Activated naive CD4-positive, alpha-beta T cell treated with anti-CD3 and anti-CD28 coated beads, Interleukin-2, amount 50 U/mL, for 16 hours (primary cell): ENCODE measurements around the gene FAM193B.

Source experiments
- DNase-seq: peaks from one replicate; pipeline ENCODE4 v3.0.0-alpha.2; 2020

FAM193B gene

DNA sequence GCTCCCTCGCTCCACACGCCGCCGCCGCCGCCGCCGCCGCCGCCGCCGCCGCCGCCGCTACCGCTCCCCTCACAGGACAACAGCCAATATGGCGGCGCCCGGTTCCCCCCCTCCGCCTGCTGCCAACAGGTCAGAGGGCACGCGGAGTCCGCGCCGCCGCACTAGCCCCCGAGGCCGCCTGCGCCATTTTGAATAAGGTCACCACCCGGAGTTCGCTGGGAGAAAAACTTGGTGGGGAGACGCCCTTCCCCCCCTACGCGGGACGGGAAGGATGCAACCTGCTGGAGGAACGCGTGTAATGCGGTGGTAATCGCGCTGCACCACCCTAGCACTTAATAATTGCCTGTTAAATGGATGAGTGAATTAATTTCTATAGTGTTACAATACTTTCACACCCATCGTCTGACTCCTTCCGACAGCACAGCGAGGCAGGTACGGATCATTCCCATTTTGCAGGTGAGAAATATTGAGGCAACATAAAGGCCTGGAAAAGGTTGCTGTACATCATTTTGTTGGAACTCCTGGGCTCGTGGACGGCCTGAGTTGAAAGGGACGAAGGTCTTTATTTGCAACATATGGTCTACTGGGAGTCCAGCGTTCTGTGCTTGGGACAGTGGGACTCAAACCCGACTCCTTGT is at the start of gene FAM193B:
Gene FAM193B, minus strand, starts transcription at position 90 of the 638 bp plus-strand sequence. CDS start 105 bp downstream, outside the sequence.
- DNase-seq = peak; percentile 96

DNA sequence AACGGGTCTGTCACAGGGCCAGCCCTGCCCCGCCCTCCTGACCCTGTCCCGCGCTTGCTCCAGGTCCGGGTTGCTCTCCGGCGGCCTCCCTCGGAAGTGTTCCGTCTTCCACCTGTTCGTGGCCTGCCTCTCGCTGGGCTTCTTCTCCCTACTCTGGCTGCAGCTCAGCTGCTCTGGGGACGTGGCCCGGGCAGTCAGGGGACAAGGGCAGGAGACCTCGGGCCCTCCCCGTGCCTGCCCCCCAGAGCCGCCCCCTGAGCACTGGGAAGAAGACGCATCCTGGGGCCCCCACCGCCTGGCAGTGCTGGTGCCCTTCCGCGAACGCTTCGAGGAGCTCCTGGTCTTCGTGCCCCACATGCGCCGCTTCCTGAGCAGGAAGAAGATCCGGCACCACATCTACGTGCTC is 49.8 kb upstream of the FAM193B start:
- DNase-seq = no peak

DNA sequence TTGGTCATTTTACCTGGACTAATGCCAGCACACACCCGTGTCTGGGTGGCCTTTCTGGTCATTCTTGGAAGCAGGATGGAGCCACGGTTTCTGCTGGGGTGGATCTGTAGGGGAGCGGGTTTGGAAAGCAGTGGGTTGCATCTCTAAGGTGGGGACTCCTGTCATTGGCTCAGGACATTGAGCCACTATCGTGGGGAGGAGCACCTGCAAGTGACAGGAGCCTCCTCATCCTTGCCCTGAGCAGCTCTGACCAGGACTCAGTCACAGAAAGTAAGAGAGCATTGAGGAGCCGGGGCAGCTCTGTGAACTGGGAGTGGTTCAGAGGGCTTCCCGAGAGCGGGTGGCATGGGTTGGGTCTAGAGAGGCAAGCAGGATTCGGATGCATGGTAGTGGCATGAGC is 49.3 kb upstream of the FAM193B start:
- DNase-seq = no peak

DNA sequence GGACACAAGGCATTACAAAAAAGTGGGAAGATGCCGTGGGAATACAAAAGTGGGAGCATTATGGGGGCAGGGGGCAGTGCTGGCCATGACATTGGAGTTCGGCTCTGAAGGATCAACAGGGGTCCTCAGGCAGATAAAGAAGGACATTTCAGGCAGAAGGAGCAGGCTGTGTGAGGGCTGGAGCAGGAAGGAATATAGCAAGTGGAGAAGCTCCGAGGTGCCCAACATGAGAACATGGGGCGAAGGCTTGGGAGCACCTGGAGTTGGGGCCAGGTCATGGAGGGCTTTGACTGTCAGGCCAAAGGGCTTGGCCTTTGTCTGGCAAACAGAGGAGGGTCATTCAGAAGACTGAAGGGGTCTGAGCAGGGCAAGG is 48.1 kb upstream of the FAM193B start:
- no peak for DNase-seq

DNA sequence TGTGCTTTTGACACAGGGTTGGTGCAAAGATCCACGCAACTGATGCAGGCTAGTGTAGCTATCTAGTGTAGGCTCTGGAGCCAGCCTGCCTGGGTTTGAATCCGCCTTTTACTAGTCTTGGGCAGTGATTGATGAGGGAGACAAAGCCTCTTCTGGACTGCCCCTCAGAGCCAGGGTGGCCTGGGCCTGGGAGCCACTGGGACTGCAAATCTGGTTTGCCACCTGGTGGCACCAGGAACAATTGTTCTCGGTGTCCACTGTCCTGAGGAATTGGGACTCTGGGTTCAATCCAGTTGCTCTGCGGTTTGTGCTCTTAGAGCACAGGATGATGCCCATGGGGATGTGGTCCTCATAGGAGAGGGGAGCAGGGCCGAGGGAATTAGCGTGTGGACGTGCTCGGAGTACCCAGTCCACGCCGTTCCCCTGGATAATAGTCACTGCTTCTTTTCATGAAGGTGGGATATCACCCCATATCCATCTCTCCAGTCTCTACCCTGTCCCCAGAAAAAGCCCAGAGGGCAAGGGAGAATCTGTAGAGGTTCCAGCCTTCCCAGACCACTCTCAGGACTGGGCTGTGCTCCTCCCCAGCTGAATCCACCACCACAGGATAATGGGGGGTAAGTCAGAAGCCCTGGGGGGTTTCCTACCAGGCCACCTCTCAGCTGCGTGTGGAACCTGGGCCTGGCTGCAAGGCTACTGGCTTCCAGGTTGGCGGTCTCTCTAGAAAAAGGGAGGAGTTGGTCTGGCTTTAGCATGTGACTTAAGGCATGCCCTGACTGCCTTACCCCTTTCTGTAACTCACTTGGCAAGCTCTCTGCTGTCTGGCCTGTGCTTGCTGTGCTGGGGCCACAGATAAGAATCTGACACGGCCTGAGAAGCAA is 47.5 kb upstream of the FAM193B start:
- no peak for DNase-seq

DNA sequence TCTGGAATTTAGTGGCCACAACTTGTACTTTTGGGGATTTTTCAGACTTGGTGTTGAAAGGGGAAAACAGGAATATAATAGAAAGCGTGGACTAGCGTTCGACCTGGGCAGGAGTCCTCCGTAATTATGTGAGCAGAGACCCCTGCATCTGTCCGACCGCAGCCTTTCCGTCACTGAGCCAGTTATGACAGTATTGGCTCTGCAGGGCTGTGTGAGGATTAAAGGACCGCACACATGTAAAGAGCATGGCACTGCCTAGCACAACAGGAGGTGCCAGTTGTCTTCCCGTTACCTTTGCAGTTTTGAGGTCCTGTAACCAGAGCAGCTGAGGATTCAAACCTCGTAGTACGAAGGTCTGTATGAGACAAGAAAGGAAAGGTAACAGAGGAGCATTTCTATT is 46.8 kb upstream of the FAM193B start:
- DNase-seq = no peak

DNA sequence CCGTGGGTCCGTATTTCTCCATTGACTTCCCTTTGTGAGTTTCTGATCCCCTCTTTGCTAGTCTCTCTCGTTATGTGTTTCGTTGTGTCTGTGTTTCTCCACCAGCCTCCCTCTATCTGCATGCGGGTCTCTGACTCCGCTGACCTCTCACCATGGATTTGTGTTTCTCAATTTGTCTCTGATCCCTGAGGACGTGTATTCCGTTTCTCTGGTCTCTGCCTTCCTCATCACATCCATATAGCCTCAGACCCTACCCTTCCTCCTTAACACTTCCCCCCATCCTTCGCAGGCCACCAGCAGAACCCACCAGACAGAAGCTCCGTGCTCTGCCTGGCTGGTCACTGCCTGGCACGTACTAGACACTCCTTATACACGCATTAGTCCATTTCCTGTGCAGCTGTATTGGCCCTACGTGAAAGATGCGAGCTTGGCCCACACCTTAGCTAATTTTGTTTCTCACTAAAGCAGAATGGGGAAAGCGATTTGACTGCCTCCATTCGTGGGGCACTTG is 46.2 kb upstream of the FAM193B start:
- no peak for DNase-seq

DNA sequence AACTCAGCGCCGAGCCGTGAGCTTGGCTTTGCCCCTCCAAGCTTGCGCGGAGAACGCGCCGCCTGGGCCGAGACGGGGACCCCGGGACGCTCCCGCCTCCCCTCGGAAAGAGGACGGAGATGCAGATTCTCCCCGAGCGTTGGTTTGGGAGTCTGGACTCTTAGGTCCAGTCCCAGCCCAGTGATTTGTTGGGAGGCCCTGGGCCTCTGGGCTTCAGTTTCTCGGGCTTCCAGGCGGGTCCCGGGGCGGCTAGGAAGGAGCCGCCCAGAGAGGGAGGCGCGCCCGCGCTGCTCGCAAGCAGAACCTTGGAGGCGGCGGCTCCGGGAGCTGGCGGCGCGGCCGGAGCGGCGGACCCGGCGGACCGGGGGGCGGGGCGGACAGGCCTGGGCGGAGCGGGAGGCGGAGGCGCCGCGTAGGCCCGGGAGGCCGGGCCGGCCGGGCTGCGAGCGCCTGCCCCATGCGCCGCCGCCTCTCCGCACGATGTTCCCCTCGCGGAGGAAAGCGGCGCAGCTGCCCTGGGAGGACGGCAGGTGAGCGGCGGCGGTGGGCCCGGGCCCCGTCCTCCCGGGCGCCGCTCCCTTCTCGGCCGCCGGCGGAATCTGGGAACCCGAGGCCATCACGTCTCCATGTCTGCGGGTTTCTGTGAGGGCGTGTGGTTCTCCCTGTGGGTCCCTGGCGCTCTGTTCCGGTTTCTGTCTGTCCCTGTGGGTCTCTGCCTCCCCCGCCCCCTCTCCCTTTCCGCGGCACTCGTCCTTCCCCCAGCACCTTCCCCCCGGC is 45.6 kb upstream of the FAM193B start, which contains the start of gene B4GALT7:
Gene B4GALT7, plus strand, starts transcription at position 402 of the 777 bp plus-strand sequence. Its CDS starts 79 bp downstream, at position 481.
- DNase-seq = peak; percentile 86

DNA sequence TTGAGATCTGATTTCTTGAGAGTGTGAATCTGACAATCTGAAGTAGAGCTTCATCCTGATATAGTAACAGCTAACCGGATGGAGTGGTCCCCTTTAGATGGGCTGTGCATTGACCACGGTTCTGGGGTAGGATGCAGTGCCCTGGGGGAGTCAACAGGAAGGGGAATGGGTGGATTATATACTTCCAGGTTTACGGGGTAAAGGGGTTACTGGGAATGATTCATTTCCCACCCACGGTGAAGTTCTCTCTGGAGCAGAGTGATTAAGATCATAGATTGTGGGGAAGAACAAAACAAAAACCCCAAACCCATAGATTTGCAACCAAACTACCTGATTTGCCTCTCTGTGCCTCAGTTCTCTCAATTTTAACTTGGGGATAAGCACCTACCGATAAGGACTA is 44.1 kb upstream of the FAM193B start:
- no peak for DNase-seq

DNA sequence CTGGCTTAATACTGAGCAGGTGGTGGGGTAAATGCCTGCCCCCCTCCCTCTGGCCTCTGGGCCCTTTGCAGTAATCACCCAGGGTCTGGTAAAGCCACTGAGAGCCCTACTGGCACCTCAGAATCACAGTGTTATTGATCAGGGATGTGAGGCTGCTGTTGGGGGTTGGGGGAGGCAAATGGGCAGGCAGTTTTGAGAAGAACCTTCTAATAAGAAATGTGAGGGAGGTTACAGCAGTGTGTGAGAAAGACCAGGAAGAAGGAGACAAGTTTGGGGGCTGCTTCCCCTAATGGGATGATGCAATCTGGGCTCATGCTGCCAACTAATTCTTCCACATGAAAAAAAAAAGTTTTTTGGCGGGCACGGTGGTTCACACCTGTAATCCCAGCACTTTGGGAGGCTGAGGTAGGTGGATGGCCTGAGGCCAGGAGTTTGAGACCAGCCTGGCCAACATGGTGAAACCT is 42.4 kb upstream of the FAM193B start:
- no peak for DNase-seq

DNA sequence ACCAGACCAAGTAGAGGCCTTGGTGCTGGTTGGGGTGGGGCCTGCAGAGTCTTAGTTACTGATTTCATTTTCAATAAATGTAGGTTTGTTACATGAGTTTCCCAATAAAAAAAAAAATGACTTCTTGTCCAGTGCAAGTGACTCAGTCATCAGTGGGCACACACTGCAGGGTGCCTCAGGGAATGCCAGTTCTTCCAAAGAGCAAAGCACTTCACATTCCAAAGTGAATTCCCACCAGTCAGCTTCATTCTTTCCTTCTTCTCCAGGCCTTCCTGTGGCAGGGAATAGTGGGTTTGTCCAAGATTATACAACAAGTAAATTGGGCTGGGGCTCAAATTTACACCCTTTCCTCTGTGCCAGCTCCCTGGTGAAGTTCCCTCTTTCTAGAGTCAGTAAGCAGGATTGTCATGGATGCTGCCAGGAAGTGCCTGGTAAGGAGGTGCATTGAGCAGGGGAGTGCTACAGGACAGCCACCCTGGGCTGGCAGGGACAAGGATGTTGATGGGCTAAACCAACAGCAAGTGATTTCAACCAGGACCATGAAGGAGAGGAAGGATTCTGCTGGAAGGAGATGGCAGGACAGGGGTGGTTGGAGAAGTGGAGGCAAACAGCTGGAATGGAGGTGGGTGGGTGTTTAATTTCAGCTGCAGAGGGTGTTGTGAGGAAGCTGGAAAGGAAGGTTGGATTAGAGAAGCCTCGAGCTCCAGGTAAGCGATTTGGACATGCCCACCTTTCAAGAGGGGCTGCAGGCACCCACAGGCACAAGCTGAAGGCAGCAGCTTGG is 41.8 kb upstream of the FAM193B start:
- no peak for DNase-seq

DNA sequence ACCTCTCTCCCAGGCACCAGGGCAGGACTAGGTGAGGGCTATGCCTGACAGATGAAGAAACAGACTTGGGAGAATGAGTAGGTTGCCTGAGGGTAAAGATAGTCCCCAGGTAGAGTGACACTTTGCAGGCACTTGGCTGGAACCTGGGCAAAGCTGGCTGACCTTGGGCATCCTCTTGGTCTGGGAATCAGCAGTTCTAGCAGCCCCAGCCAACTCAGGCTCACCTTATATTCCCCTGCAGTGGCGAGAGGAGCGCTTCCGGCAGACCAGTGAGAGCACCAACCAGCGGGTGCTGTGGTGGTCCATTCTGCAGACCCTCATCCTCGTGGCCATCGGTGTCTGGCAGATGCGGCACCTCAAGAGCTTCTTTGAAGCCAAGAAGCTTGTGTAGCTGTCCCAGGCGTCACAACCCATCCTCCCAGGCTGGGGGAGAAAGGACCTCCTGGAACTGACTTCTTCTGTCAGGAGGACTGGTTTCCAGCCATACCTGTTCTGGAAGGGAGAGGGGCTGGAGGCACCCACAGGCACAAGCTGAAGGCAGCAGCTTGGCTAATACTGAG is 40.7 kb upstream of the FAM193B start:
- DNase-seq = no peak

DNA sequence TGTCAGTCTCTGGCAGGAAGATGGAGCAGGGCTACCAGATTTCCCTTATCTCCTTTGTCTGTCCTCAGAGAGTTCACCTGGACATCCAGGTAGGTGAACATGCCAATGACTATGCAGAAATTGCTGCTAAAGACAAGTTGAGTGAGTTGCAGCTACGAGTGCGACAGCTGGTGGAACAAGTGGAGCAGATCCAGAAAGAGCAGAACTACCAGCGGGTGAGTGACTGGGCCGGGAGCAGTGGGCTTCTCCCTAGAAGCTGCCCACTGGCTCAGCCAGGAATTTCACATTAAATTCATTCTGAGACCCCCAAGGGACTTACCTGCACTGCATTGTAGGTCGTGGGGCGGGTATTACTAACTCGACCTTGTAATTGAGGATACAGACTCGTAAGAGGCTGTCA is 39.7 kb upstream of the FAM193B start:
- DNase-seq = no peak

DNA sequence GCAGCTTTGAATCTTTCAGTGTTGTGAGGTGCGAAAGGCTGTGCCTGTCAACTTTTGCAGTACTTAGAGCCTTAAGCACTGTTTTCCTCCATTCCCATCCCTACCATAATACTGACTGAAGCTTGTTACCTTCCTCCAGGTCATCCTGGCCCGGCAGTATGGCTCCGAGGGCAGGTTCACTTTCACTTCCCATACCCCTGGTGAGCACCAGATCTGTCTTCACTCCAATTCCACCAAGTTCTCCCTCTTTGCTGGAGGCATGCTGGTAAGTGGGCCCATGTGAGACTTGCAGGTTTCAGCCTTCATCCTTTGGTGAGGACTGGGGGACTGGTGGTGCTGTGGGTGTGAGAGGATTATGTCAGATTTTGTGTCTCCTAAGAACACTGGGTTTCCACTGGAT is 39.1 kb upstream of the FAM193B start:
- no peak for DNase-seq

DNA sequence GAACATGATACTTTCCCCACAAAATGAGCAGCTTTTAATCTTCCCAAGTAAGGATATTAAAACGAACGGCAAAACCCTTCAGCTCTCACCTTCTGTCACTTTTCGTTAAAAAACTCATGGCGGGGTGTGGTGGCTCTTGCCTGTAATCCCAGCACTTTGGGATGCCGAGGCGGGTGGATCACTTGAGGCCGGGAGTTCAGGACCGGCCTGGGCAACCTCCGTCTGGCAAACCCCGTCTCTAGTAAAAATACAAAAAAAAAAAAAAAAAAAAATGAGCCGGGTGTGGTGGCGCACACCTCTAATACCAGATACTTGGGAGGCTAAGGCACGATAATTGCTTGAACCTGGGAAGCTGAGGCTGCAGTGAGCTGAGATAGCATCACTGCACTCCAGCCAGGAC is 38.5 kb upstream of the FAM193B start:
- no peak for DNase-seq

DNA sequence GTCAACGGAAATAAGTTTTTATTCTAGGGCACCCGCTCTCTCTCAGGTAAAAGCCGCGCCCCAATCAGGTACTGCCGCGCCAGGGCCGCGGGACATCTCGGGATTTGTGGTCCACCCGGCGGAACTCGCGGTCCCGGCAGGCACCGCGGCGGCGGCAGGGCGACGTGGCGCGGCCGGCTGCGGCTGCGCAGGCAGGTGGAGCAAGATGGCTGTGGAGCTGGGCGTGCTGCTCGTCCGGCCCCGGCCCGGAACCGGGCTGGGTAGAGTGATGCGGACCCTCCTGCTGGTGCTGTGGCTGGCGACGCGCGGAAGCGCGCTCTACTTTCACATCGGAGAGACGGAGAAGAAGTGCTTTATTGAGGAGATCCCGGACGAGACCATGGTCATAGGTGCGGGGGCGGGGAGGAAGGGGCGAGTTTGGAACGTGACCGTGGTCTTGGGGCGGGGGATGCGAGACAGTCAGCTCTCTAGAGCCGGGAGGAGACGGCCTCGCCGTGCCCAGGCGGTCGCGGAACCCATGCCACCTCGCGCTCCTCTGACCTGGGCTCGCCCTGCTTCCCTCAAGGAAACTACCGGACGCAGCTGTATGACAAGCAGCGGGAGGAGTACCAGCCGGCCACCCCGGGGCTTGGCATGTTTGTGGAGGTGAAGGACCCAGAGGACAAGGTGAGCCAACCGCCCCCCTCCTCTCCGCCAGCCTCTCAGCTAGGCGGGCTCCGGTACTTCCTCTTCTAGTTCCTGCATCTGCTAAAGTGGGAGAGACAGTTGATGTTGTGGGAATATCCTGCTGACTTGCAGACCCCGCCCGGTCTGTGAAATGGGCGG is 37.9 kb upstream of the FAM193B start, which contains the start of gene TMED9:
Gene TMED9, plus strand, starts transcription at position 194 of the 825 bp plus-strand sequence. Its CDS starts 12 bp downstream, at position 206.
- DNase-seq = peak; percentile 90

DNA sequence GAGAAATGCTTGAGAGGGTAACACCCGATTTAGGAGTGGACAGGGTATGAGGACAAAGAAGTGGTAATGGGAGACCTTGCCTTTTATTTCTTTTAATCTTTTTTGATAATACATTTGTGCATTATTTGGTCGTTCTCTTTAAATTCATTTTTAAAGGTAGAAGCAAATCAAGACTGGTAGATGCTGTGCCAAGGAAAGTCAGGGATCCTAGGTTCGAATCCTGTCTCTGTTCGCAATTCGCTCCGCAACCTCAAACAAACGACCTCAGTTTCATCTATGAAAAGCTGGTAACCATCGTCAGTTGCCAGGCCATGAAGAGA is 37.3 kb upstream of the FAM193B start:
- DNase-seq = no peak

DNA sequence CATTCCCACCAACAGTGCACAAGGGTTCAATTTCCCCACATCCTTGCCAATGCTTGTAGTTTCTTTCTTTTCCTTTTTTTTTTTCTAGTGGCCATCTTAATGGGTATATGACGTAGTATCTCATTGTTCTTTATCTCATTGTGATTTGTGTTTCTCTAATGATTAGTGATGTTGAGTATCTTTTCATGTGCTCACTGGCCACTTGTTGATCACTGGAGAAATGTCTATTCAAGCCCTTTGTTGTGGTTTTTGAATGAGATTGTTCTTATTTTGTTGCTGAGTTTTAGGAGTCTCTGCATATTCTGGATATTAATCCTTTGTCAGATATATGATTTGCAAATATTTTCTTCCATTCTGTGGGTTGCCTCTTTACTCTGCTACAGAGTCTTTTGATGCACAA is 36.0 kb upstream of the FAM193B start:
- no peak for DNase-seq

DNA sequence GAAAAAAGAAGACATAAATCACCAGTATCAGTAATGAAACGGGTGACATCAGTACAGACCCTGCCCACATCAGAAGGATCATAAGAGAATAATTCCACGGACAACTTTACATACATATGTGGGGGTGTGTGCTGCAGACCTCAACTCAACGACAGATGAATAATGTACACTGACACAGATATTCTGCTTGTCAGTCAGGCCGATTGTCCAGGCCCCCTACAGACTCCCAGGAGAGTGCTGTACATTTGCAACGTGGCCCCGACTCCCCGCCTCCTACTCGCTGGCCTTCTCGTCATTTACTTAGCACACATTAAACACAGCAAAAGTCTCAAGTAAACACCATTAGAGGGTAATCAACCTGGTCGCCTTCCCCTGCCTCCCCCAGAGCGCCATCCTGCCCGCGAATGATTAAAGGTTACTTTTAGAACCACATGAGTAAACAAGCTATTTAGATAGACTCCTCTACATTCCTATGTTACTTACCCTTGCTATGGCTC is 34.1 kb upstream of the FAM193B start:
- DNase-seq = no peak

DNA sequence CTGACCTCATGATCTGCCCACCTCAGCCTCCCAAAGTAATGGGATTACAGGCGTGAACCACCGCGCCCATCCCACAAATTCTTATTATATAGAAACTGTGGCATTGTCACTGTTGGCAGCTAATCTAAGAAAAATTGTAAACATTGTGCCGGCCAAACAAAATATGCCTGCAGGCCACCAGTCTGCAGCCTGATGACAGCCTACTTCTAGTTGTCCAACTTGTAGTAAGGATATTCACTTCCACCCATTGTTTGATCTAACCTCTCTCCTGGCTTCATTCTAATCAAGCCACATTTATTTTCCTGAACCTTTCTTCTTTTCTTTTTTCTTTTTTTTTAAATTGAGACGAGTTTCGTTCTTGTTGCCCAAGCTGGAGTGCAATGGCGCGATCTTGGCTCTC is 24.0 kb upstream of the FAM193B start:
- no peak for DNase-seq

DNA sequence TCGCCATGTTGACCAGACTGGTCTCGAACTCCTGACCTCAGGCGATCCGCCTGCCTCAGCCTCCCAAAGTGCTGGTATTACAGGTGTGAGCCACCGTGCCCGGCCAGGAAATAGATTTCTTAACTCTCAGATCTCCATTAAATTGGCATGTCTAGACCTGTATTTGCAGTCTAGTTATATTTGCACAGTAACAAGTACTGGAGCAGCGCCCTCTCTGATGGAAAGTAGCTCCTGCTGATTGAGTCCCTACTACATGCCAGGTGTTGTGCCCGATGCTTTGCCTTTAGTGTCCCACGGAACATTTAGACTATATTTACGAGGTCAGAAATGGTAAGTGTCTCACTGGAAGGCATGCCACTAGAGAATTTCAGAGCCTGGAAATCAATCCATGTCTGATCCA is 21.8 kb upstream of the FAM193B start:
- no peak for DNase-seq
